ENCODE measurements around the gene GABRP.
"Not testable (repeated sequence)": the region's sequence is repeated elsewhere in the genome, so short reads cannot be mapped to it uniquely, and the experiment has no call there.

Gene GABRP

GRCh38 chr5:170755679-170756456 lies 27.7 kb upstream of the GABRP start:
- DNase-seq: no peak

GRCh38 chr5:170756691-170757090 lies 26.8 kb upstream of the GABRP start:
- no peak for DNase-seq

- DNase-seq: no peak
These were observed 26.3 kb upstream of the GABRP start for GRCh38 chr5:170757182-170757601.

GRCh38 chr5:170757669-170758068 lies 25.9 kb upstream of the GABRP start:
- no peak for DNase-seq

GRCh38 chr5:170758481-170758880 lies 25.0 kb upstream of the GABRP start:
- DNase-seq: no peak

GRCh38 chr5:170760113-170760512 lies 23.4 kb upstream of the GABRP start:
- no peak for DNase-seq

GRCh38 chr5:170761048-170761707 lies 22.3 kb upstream of the GABRP start:
- DNase-seq: no peak

- no peak for DNase-seq
These were observed 21.8 kb upstream of the GABRP start for GRCh38 chr5:170761708-170762066.

GRCh38 chr5:170762298-170762697 lies 21.2 kb upstream of the GABRP start:
- not testable (repeated sequence) for DNase-seq

- not testable (repeated sequence) for DNase-seq
These were observed 17.7 kb upstream of the GABRP start for GRCh38 chr5:170765868-170766267.

GRCh38 chr5:170769246-170769645 lies 14.3 kb upstream of the GABRP start:
- no peak for DNase-seq

- DNase-seq: no peak
These were observed 13.6 kb upstream of the GABRP start for GRCh38 chr5:170769898-170770416.

- no peak for DNase-seq
These were observed 12.0 kb upstream of the GABRP start for GRCh38 chr5:170771496-170771895.

- DNase-seq: no peak
These were observed 10.2 kb upstream of the GABRP start for GRCh38 chr5:170773024-170773985.

- DNase-seq: no peak
These were observed 8.7 kb upstream of the GABRP start for GRCh38 chr5:170774831-170775230.

- no peak for DNase-seq
These were observed 1.6 kb upstream of the GABRP start for GRCh38 chr5:170781946-170782345.

- DNase-seq: no peak
These were observed 1.1 kb upstream of the GABRP start for GRCh38 chr5:170782438-170782837.

- DNase-seq: no peak
These were observed 1.9 kb downstream of the GABRP start for GRCh38 chr5:170785416-170785815.

GRCh38 chr5:170787216-170787615 lies 3.7 kb downstream of the GABRP start:
- no peak for DNase-seq

GRCh38 chr5:170788626-170789304 lies 5.2 kb downstream of the GABRP start:
- no peak for DNase-seq

GRCh38 chr5:170791325-170791954 lies 7.9 kb downstream of the GABRP start:
- DNase-seq: peak; percentile 77

GRCh38 chr5:170792878-170793277 lies 9.4 kb downstream of the GABRP start:
- DNase-seq: no peak

Measured in midbrain (tissue), 1 donor.